Activated CD8-positive, alpha-beta T cell treated with anti-CD3 and anti-CD28 coated beads for 36 hours (primary cell): Measurements from ENCODE around the gene FBXW9. TPM values are rescaled to one million over a fixed set of nuclear protein-coding genes. Genes with fewer than 3 reads are reported as not detected.
A peak's percentile ranks its signal among the peaks of the same experiment; 100 is the strongest.

ENCODE experiments used
- ATAC-seq: fragments of 200-7000 bp; cut with Tn5 transposase; one replicate; pipeline ENCODE4 v1.10.0; 2021; ENCODE audit warnings: mild to moderate bottlenecking, moderate library complexity
- CTCF ChIA-PET: fragments of 350-600 bp; sonication (Branson Sonifier 250); formaldehyde crosslinking; loops from one replicate; lab custom pipeline; 2021; ENCODE audit warnings: antibody characterized with exemption; lab: Charles Lee
- POLR2A ChIA-PET: fragments of 350-600 bp; sonication (Branson Sonifier 250); formaldehyde crosslinking; loops from one replicate; lab custom pipeline; 2021; ENCODE audit warnings: antibody characterized with exemption; lab: Charles Lee
- DNase-seq: peaks from one replicate; pipeline ENCODE4 v3.0.0-alpha.2; 2020
- H3K27ac Mint-ChIP-seq: one replicate; pipeline ENCODE4 v1.8.0; 2021; ENCODE audit warnings: mild to moderate bottlenecking, mixed read lengths
- H3K27me3 Mint-ChIP-seq: one replicate; pipeline ENCODE4 v1.8.0; 2021; ENCODE audit warnings: mixed read lengths
- H3K36me3 Mint-ChIP-seq: one replicate; pipeline ENCODE4 v1.8.0; 2021; ENCODE audit warnings: low read depth, mixed read lengths
- H3K4me1 Mint-ChIP-seq: one replicate; pipeline ENCODE4 v1.8.0; 2021; ENCODE audit warnings: low read depth, mixed read lengths
- H3K4me3 Mint-ChIP-seq: one replicate; pipeline ENCODE4 v1.8.0; 2021; ENCODE audit warnings: mild to moderate bottlenecking, moderate library complexity, mixed read lengths
- H3K9me3 Mint-ChIP-seq: one replicate; pipeline ENCODE4 v1.8.0; 2021; ENCODE audit warnings: mixed read lengths
- intact Hi-C: fragments of 100-400 bp; cut with micrococcal nuclease; formaldehyde crosslinking; loops from one replicate; pipeline ENCODE4 v1.10.0; 2022
- total RNA-seq, 2 experiments: library from RNA; stranded (reverse); gene quantifications; one replicate each; pipeline ENCODE4 v1.2.3, GENCODE V29; 2021
- TF ChIP-seq, protein P1 (sequence below): fragments of 200-600 bp; IDR thresholded peaks from one replicate; pipeline ENCODE4 v1.8.0; 2022; ENCODE audit warnings: antibody characterized with exemption, mild to moderate bottlenecking

The FBXW9 gene
- total RNA-seq, 2 experiments from 2014 or later = 9.9 to 10.8 TPM

DNA sequence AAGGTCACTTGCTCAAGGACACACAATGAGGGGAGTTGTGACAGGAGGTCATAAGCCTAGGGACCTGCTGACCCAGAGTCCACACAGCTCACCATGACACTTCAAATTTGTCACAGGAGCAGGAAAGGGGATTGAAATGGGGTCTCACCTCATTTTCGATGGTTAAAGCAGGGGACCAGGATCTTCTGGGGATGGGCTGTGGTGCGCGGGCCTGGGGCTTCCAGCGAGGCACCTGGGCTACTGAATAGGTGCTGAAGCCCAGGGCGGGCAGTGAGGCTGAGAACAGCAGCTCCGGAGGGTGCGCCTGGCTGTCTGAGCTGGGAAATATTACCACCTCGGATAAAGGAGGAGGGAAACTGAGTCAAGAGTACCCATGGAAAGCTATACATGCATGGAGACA, 40.9 kb downstream of the FBXW9 start:
- H3K36me3 Mint-ChIP-seq = peaks cover 59% of the 10 kb centered on the region
- intact Hi-C loops = no loop called here
- DNase-seq (no peak), ATAC-seq (no peak)
- no peaks in the 10 kb centered on the region for H3K4me1 Mint-ChIP-seq
- TF ChIP-seq, protein P1, sequence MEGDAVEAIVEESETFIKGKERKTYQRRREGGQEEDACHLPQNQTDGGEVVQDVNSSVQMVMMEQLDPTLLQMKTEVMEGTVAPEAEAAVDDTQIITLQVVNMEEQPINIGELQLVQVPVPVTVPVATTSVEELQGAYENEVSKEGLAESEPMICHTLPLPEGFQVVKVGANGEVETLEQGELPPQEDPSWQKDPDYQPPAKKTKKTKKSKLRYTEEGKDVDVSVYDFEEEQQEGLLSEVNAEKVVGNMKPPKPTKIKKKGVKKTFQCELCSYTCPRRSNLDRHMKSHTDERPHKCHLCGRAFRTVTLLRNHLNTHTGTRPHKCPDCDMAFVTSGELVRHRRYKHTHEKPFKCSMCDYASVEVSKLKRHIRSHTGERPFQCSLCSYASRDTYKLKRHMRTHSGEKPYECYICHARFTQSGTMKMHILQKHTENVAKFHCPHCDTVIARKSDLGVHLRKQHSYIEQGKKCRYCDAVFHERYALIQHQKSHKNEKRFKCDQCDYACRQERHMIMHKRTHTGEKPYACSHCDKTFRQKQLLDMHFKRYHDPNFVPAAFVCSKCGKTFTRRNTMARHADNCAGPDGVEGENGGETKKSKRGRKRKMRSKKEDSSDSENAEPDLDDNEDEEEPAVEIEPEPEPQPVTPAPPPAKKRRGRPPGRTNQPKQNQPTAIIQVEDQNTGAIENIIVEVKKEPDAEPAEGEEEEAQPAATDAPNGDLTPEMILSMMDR = no peak
- no peak overlapping the region for H3K27ac Mint-ChIP-seq
- no peak overlapping the region for H3K4me3 Mint-ChIP-seq
- H3K27me3 Mint-ChIP-seq = no peaks in the 10 kb centered on the region
- ChIA-PET POLR2A (interaction anchor here (1.4 kb wide), 1 partner anchor 17 kb away, joined by 8 read pairs; no protein-coding TSS in a partner anchor), CTCF (interaction anchor here (1.7 kb wide), 1 partner anchor 16 kb away, joined by 5 read pairs; no protein-coding TSS in a partner anchor)
- no peaks in the 10 kb centered on the region for H3K9me3 Mint-ChIP-seq

DNA sequence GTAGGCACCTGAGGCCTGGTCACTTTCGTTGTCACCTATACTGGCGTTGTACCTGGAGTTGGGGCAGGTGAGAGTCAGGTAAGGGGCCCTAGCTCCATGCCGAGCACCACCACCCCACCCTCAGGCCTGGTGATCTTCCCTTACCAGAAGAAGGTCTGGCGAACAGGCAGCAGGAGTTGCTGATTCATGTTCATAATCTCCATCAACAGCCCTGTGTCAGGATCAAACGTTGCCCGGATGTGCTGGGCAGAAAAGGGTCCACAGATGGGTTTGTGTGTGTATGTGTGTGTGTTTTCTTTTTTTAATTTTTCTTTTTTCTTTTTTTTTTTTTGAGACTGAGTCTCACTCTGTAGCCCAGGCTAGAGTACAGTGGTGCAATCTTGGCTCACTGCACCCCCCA, 44.2 kb downstream of the FBXW9 start:
- TF ChIP-seq, protein P1 = no peak
- intact Hi-C loops = no loop called here
- ChIA-PET POLR2A (interaction anchor here (1.1 kb wide), 1 partner anchor 11 kb away, joined by 3 read pairs; no protein-coding TSS in a partner anchor), CTCF (interaction anchor here (1.6 kb wide), 1 partner anchor 12 kb away, joined by 6 read pairs; no protein-coding TSS in a partner anchor)
- no peak overlapping the region for H3K27ac Mint-ChIP-seq
- DNase-seq (no peak), ATAC-seq (no peak)
- H3K4me3 Mint-ChIP-seq = no peak overlapping the region
- no peaks in the 10 kb centered on the region for H3K9me3 Mint-ChIP-seq
- peaks cover 2% of the 10 kb centered on the region for H3K4me1 Mint-ChIP-seq
- H3K27me3 Mint-ChIP-seq = no peaks in the 10 kb centered on the region
- H3K36me3 Mint-ChIP-seq = peaks cover 57% of the 10 kb centered on the region

DNA sequence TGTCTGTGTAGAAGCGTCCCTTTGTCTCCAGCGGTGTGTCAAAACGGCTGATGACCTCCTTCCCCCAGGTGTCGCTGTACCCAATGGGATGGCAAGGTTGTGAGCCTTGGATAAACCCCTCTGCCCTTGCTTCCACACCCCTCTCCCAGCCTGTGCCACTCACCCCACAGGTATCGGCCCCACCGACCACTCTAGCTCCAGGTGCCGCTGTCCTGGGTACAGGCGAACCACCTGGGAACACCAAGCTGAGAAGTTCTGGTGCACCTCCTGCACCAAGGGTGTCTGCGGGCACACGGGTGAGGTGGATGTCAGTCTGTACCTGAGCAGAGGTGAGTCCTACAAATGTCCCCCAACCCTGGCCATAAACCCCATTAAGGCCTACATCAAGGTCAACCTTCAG, 46.5 kb downstream of the FBXW9 start:
- no peaks in the 10 kb centered on the region for H3K27me3 Mint-ChIP-seq
- intact Hi-C loops = no loop called here
- TF ChIP-seq, protein P1 = no peak
- no peaks in the 10 kb centered on the region for H3K9me3 Mint-ChIP-seq
- no peak overlapping the region for H3K27ac Mint-ChIP-seq
- ChIA-PET POLR2A (interaction anchor here (1.1 kb wide), 1 partner anchor 22 kb away, joined by 3 read pairs; no protein-coding TSS in a partner anchor), CTCF (interaction anchor here (1.2 to 2.3 kb wide), 2 partner anchors 11 to 16 kb away, joined by 3 to 13 read pairs; partner anchors contain the start of genes MAN2B1 and WDR83)
- no peak overlapping the region for H3K4me3 Mint-ChIP-seq
- DNase-seq = no peak
- H3K36me3 Mint-ChIP-seq = peaks cover 44% of the 10 kb centered on the region
- ATAC-seq = no peak
- peaks cover 5% of the 10 kb centered on the region for H3K4me1 Mint-ChIP-seq

DNA sequence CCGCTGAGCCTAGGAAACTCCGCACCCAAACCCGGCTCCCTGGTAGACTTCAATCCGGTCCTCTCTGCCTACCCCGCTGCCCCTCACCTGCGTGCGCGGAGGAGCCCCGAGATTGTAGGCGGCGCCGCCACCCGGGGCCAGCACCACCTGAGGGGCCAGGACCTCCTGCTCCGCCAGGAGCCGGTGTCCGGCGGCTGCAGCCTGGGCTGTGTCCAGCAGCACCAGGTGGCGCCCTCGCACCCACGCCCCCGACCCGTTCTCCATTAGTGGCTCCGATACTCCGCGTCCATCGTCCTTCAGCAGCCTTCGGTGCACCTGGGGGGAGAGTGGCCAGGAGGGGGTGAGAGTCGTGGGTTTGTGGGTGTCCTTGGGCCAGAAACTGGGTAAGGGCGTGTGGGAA, 48.3 kb downstream of the FBXW9 start:
- ChIA-PET POLR2A (no interaction called here), CTCF (interaction anchor here (2.3 kb wide), 1 partner anchor 9 kb away, joined by 13 read pairs; no protein-coding TSS in a partner anchor)
- Mint-ChIP-seq H3K36me3 (peaks cover 45% of the 10 kb centered on the region), H3K4me1 (peaks cover 5% of the 10 kb centered on the region), H3K4me3 (no peak overlapping the region), H3K27me3 (no peaks in the 10 kb centered on the region), H3K9me3 (no peaks in the 10 kb centered on the region), H3K27ac (no peak overlapping the region)
- DNase-seq (no peak), ATAC-seq (no peak)
- intact Hi-C loops = no loop called here
- TF ChIP-seq, protein P1 = no peak

DNA sequence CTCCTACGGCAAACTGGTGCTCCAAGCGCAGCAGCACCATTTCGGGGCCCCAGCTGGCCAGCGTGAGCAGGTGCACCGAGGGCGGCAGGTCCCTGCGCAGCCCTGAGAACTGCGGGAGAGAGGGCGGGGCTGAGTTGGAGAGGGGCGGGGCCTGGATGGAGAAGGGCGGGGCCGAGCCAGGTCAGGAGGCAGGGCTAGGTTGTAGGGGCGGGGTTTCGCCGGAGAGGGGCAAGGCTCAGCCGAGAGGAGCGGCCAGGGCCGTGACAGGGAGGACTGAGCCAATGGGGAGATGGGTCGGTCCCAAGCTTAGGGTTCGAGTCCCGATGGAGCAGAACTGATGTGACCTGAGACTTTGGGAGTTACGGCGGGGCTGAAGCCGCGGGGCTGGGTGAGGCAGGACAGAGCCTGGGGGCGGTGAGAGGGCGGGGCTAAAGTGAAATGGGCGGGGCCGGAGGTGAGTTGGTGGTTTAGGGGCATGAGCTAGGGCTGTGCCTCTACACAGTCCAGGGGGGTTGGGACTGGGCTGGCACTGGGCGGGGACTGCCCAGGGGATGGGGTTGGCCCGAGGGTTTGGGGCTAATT, 48.9 kb downstream of the FBXW9 start:
- Mint-ChIP-seq H3K4me3 (no peak overlapping the region), H3K27me3 (no peaks in the 10 kb centered on the region), H3K9me3 (no peaks in the 10 kb centered on the region), H3K4me1 (peaks cover 5% of the 10 kb centered on the region), H3K36me3 (peaks cover 45% of the 10 kb centered on the region), H3K27ac (no peak overlapping the region)
- TF ChIP-seq, protein P1 = no peak
- intact Hi-C loops = no loop called here
- DNase-seq (peak; percentile 64), ATAC-seq (peak; percentile 91)
- POLR2A ChIA-PET = interaction anchor here (0.9 to 1.6 kb wide), 2 partner anchors 11 to 19 kb away, joined by 4 read pairs; partner anchors contain the start of genes MAN2B1 and WDR83
- CTCF ChIA-PET = interaction anchor here (0.7 kb wide), 1 partner anchor 84 kb away, joined by 3 read pairs; no protein-coding TSS in a partner anchor
